Neuron (in vitro differentiated cells): ENCODE measurements around the gene FNTB.
"Not testable (repeated sequence)": the region's sequence is repeated elsewhere in the genome, so short reads cannot be mapped to it uniquely, and the experiment has no call there.

Source experiments
- H2AFZ ChIP-seq: one replicate; pipeline ENCODE4 v1.6.1; 2013; ENCODE audit warnings: low read depth, mild to moderate bottlenecking, inconsistent platforms, low read length, moderate library complexity
- H3K27me3 ChIP-seq: one replicate; pipeline ENCODE4 v1.6.1; 2013; ENCODE audit warnings: low read length; ENCODE audit not compliant: insufficient read depth
- H3K36me3 ChIP-seq: one replicate; pipeline ENCODE4 v1.6.1; 2013; ENCODE audit warnings: low read length; ENCODE audit not compliant: insufficient read depth
- H3K4me1 ChIP-seq: one replicate; pipeline ENCODE4 v1.6.1; 2013; ENCODE audit warnings: low read length; ENCODE audit not compliant: insufficient read depth
- H3K4me3 ChIP-seq: 2 replicates; pipeline ENCODE4 v1.5.1; 2013; ENCODE audit warnings: mild to moderate bottlenecking, low read length, moderate library complexity
- H3K9me3 ChIP-seq: one replicate; pipeline ENCODE4 v1.6.1; 2013; ENCODE audit warnings: low read length

FNTB gene

DNA sequence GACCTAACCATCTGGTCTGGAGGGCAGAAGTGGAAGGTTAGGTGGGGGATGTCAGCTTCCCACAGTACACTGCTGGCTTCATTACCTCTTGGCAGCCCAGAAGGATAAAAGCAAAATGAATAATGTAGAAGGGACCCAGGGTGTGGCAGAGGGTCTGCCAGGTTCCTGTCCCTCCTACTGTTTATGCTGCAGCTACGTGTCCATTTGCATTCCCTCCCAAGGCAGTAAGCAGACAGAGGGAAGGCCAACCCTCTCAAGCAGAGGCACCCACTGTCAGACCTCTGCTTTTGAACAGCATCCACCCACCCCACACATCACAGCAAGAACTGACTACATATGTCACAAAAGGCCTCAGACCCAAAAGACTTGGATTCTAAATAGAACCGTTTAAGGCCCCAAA is 96.2 kb downstream of the FNTB start:
- peaks cover 12% of the 10 kb centered on the region for H3K9me3 ChIP-seq
- peaks cover 40% of the 10 kb centered on the region for H3K36me3 ChIP-seq

GRCh38 chr14:65084554-65085505 is 98.1 kb downstream of the FNTB start:
- Histone ChIP-seq H3K27me3 (no peaks in the 10 kb centered on the region), H3K4me1 (no peaks in the 10 kb centered on the region), H3K9me3 (peaks cover 21% of the 10 kb centered on the region), H3K36me3 (peaks cover 47% of the 10 kb centered on the region), H2AFZ (no peak overlapping the region), H3K4me3 (no peak overlapping the region)

More for the DNA sequence above, 96.2 kb downstream of the FNTB start:
- no peak overlapping the region for H2AFZ ChIP-seq
- no peak overlapping the region for H3K4me3 ChIP-seq
- H3K27me3 ChIP-seq, result no peaks in the 10 kb centered on the region
- no peaks in the 10 kb centered on the region for H3K4me1 ChIP-seq

- not testable (repeated sequence) for H3K4me3 ChIP-seq, H3K4me1 ChIP-seq, H3K27me3 ChIP-seq, H2AFZ ChIP-seq
- H3K9me3 ChIP-seq, result peaks cover 21% of the 10 kb centered on the region
- peaks cover 57% of the 10 kb centered on the region for H3K36me3 ChIP-seq
Observed at GRCh38 chr14:65086686-65087085, 100.0 kb downstream of the FNTB start.

- H3K27me3 ChIP-seq, H3K4me1 ChIP-seq, H2AFZ ChIP-seq, H3K4me3 ChIP-seq: not testable (repeated sequence)
- Histone ChIP-seq H3K9me3 (peaks cover 21% of the 10 kb centered on the region), H3K36me3 (peaks cover 64% of the 10 kb centered on the region)
Observed at GRCh38 chr14:65087835-65088234, 101.1 kb downstream of the FNTB start.

GRCh38 chr14:65092349-65092748 is 105.7 kb downstream of the FNTB start:
- Histone ChIP-seq H3K9me3 (peaks cover 12% of the 10 kb centered on the region), H3K27me3 (no peaks in the 10 kb centered on the region), H2AFZ (no peak overlapping the region), H3K4me3 (no peak overlapping the region), H3K4me1 (no peaks in the 10 kb centered on the region), H3K36me3 (peaks cover 79% of the 10 kb centered on the region)

DNA sequence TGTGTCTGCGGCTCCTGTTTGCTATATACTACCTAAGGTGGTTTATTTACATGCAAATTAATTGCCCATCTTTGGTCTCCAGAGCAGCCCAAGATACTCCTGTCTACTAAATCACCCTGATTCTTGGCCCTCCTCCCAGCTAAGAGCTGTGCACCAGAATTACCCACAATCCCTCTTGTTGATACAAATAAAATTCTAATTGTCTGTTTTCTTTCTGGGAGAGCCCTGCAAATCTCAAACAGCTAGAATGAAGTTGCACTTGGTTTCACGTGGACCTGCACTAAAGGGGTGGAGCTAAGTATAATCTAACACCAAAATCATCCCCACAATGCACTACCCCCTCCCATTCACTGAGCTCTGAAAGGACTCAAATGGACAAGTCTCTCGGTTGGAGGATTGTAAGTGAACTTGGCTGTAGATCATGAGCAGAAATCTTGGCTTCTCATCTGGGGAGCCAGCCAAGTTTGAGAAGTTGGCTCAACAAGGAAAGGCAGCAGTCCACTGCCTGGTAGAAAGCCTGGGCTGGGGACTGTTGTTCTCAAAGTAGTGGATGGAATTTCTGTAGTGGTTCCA is 109.0 kb downstream of the FNTB start:
- H3K36me3 ChIP-seq, result peaks cover 53% of the 10 kb centered on the region

DNA sequence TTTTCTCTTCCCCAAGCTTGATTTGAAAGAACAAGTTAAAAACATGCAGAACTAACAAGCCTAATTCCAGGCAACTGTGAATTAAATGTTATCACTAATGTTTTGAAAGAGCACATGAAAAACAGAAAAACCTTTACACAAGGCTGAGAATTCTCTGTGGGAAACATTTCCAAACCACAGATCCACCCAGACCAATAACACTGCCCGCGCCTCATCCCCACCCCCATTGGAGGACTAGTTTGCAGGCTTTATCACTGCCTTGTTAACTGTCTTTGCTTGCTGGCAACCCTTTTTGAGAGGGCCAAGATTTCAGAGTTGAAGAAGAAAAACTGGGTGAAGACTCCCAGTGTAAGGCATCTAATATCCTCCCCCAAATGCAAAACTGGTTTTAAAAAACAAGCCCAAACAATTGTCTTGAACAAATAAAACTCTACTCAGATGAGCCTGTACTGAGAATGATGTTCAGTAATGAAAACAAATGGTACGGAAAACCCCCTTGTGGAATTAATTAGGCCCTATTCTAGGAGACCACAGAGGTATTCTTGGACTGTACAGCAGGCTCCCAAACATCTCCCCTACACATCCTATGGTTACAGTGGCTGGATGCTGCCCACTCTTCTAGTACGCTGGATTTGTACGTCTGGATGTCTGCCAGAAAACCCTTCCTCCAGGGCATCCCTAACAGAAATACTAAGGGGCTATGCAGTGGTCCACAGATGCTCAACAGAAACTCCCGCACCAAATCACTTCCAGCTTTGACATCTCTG is 109.8 kb downstream of the FNTB start:
- H2AFZ ChIP-seq, result no peak overlapping the region
- no peaks in the 10 kb centered on the region for H3K9me3 ChIP-seq
- H3K36me3 ChIP-seq, result peaks cover 47% of the 10 kb centered on the region
- H3K4me3 ChIP-seq, result no peak overlapping the region
- H3K27me3 ChIP-seq, result no peaks in the 10 kb centered on the region
- peaks cover 10% of the 10 kb centered on the region for H3K4me1 ChIP-seq

More for the DNA sequence above, 109.0 kb downstream of the FNTB start:
- no peaks in the 10 kb centered on the region for H3K27me3 ChIP-seq
- peaks cover 3% of the 10 kb centered on the region for H3K4me1 ChIP-seq
- no peak overlapping the region for H2AFZ ChIP-seq
- no peaks in the 10 kb centered on the region for H3K9me3 ChIP-seq
- H3K4me3 ChIP-seq, result no peak overlapping the region

- Histone ChIP-seq H3K4me1 (peaks cover 10% of the 10 kb centered on the region), H3K27me3 (no peaks in the 10 kb centered on the region), H2AFZ (no peak overlapping the region), H3K4me3 (no peak overlapping the region), H3K36me3 (peaks cover 26% of the 10 kb centered on the region), H3K9me3 (no peaks in the 10 kb centered on the region)
Observed at GRCh38 chr14:65098586-65098985, 111.9 kb downstream of the FNTB start.

DNA sequence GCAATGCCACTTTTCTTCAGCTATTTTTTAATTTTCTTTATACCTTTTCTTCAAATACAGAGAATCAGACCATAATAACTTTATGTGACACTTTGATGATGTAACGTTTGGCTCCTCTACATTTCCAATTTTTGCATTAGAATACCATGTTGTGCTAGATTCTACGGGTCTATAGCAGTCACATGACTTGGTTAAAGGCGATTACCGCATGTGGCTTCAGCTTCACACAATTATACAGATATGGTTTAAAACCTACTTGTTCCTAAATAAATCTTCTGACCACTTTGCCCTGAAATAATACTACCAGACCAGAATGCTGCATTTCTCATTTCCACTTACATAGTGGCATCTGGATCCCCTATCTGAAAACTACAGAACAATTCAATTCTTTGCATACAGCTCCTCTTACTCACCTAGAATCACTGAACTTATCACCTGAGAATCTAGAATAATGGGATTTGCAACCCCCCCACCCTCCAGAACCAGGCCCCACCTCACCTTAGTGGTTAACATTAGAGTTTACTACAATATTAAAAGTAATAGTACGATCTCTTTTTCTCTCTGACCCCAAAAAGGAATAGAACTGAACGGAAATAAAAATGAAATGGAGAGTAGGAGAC is 114.3 kb downstream of the FNTB start:
- Histone ChIP-seq H3K27me3 (no peaks in the 10 kb centered on the region), H3K4me3 (peak overlapping the region; percentile 84)

DNA sequence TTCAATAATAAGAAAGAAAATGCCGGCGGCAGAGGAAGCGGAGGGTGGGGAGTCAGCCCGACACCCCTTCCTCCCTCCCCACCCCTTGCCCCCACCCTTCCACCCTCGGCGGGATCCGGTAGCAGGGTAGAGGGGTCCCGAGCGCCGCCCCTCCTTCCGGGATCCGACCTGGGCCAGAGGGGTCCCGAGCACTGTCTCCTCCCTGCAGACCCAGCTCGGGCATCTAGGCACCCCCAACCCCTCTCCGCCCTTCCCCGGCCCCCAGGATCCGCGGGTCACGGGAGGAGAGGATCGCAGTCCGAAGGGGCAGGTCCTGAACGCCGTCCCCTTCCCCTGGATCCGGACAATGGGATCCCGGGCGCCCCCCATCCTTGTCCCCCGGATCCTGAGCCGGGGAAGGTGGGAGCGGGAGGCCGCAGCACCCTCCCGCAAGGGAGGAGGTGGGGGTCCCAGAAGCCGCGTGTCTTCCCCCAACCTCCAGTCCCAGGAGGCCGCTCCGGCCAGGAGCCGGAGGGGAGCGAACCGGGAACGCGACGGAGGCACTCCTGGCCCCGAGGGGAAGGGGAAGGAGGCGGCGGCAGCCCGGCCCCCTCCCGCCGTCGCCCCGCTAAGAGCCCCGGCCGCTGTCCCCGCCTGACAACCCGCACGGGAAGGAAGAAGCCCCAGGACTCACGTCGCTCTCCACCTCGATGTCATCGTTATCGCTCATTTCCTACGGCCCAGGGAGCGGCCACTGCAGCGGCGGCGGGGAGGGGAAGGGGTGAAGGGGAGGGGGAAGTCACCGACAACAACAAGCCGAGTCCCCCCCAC is 115.1 kb downstream of the FNTB start:
- Histone ChIP-seq H3K4me1 (peaks cover 10% of the 10 kb centered on the region), H2AFZ (peak overlapping the region; percentile 46), H3K36me3 (peaks cover 8% of the 10 kb centered on the region), H3K9me3 (no peaks in the 10 kb centered on the region), H3K27me3 (no peaks in the 10 kb centered on the region), H3K4me3 (peak overlapping the region; percentile 84)

More for the DNA sequence above, 114.3 kb downstream of the FNTB start:
- H3K36me3 ChIP-seq, result peaks cover 12% of the 10 kb centered on the region
- H3K9me3 ChIP-seq, result no peaks in the 10 kb centered on the region
- no peak overlapping the region for H2AFZ ChIP-seq
- H3K4me1 ChIP-seq, result peaks cover 10% of the 10 kb centered on the region

GRCh38 chr14:65102441-65103149 is 115.9 kb downstream of the FNTB start, which contains the start of gene MAX:
TSS of gene MAX (minus strand) at chr14:65102517. CDS start at chr14:65102339, 178 bp downstream.
- Histone ChIP-seq H3K36me3 (peaks cover 4% of the 10 kb centered on the region), H2AFZ (peak within 1 kb of the TSS; percentile 95), H3K27me3 (no peaks in the 10 kb centered on the region), H3K4me1 (peaks cover 10% of the 10 kb centered on the region), H3K9me3 (no peaks in the 10 kb centered on the region), H3K4me3 (peak within 1 kb of the TSS; percentile 84)
